OCI-LY3 (cell line): ENCODE data around the gene MRTFA.

ENCODE experiments used
- CTCF ChIP-seq: fragments of 200-600, 300-600 bp; sonication (generic); IDR thresholded peaks from 2 replicates; pipeline ENCODE4 v1.5.1; 2014; ENCODE audit warnings: antibody characterized with exemption, low read length, low read depth
- EZH2phosphoT487 ChIP-seq: fragments of 200-600 bp; shearing (Covaris generic); IDR thresholded peaks from 2 replicates; pipeline ENCODE4 v1.6.1; 2018; ENCODE audit warnings: antibody characterized with exemption, mixed run types, low read depth

- TF ChIP-seq CTCF (no peak), EZH2phosphoT487 (no peak)
Observed at GRCh38 chr22:40444178-40444831, 192.2 kb downstream of the MRTFA start.
